ENCODE measurements around the gene AP1S2.
"Not testable (repeated sequence)": the region's sequence is repeated elsewhere in the genome, so short reads cannot be mapped to it uniquely, and the experiment has no call there.

AP1S2 gene

GRCh38 chrX:15854712-15855567, at the start of gene AP1S2:
AP1S2 (minus strand) TSS chrX:15854813; CDS start chrX:15852524, 2,289 bp downstream.
- peak; percentile 89 for DNase-seq (ENCODE audit: low spot score)

- DNase-seq (ENCODE audit: low spot score): no peak
These were observed 48.6 kb upstream of the AP1S2 start for GRCh38 chrX:15903186-15903681.

GRCh38 chrX:15895334-15895733, 40.7 kb upstream of the AP1S2 start:
- no peak for DNase-seq (ENCODE audit: low spot score)

GRCh38 chrX:15894724-15895123, 40.1 kb upstream of the AP1S2 start:
- DNase-seq (ENCODE audit: low spot score): no peak

- DNase-seq (ENCODE audit: low spot score): no peak
These were observed 35.9 kb upstream of the AP1S2 start for GRCh38 chrX:15890463-15890862.

- no peak for DNase-seq (ENCODE audit: low spot score)
These were observed 33.4 kb upstream of the AP1S2 start for GRCh38 chrX:15888062-15888461.

- DNase-seq (ENCODE audit: low spot score): no peak
These were observed 28.9 kb upstream of the AP1S2 start for GRCh38 chrX:15883540-15883863.

GRCh38 chrX:15882704-15883539, 28.3 kb upstream of the AP1S2 start:
- DNase-seq (ENCODE audit: low spot score): no peak

GRCh38 chrX:15881381-15881897, 26.8 kb upstream of the AP1S2 start:
- no peak for DNase-seq (ENCODE audit: low spot score)

- not testable (repeated sequence) for DNase-seq (ENCODE audit: low spot score)
These were observed 23.3 kb upstream of the AP1S2 start for GRCh38 chrX:15877914-15878313.

GRCh38 chrX:15877380-15877779, 22.8 kb upstream of the AP1S2 start:
- DNase-seq (ENCODE audit: low spot score): no peak

GRCh38 chrX:15874672-15875071, 20.1 kb upstream of the AP1S2 start:
- DNase-seq (ENCODE audit: low spot score): no peak

- DNase-seq (ENCODE audit: low spot score): no peak
These were observed 19.0 kb upstream of the AP1S2 start for GRCh38 chrX:15873566-15873965.

GRCh38 chrX:15870310-15870709, 15.7 kb upstream of the AP1S2 start:
- DNase-seq (ENCODE audit: low spot score): no peak

GRCh38 chrX:15869695-15870094, 15.1 kb upstream of the AP1S2 start:
- no peak for DNase-seq (ENCODE audit: low spot score)

GRCh38 chrX:15866147-15866546, 11.5 kb upstream of the AP1S2 start:
- no peak for DNase-seq (ENCODE audit: low spot score)

- no peak for DNase-seq (ENCODE audit: low spot score)
These were observed 10.0 kb upstream of the AP1S2 start for GRCh38 chrX:15864629-15865028.

GRCh38 chrX:15864023-15864422, 9.4 kb upstream of the AP1S2 start:
- no peak for DNase-seq (ENCODE audit: low spot score)

GRCh38 chrX:15860921-15861320, 6.3 kb upstream of the AP1S2 start:
- no peak for DNase-seq (ENCODE audit: low spot score)

GRCh38 chrX:15858051-15858450, 3.4 kb upstream of the AP1S2 start:
- DNase-seq (ENCODE audit: low spot score): no peak

- DNase-seq (ENCODE audit: low spot score): no peak
These were observed 2.0 kb upstream of the AP1S2 start for GRCh38 chrX:15856636-15857035.

GRCh38 chrX:15856222-15856587, 1.6 kb upstream of the AP1S2 start:
- DNase-seq (ENCODE audit: low spot score): no peak

Measured in hematopoietic multipotent progenitor cell treated with erythropoietin and hydrocortisone succinate and interleukin-3 and kit ligand, for 17 days (in vitro differentiated cells).